Measurements from ENCODE around the gene TBC1D2B. TPM values are rescaled to one million over a fixed set of nuclear protein-coding genes. Genes with fewer than 3 reads are reported as not detected.

TBC1D2B gene
- total and polyA plus RNA-seq, 11 donors = 5.1 to 45.2 (median 10.1) TPM

DNA sequence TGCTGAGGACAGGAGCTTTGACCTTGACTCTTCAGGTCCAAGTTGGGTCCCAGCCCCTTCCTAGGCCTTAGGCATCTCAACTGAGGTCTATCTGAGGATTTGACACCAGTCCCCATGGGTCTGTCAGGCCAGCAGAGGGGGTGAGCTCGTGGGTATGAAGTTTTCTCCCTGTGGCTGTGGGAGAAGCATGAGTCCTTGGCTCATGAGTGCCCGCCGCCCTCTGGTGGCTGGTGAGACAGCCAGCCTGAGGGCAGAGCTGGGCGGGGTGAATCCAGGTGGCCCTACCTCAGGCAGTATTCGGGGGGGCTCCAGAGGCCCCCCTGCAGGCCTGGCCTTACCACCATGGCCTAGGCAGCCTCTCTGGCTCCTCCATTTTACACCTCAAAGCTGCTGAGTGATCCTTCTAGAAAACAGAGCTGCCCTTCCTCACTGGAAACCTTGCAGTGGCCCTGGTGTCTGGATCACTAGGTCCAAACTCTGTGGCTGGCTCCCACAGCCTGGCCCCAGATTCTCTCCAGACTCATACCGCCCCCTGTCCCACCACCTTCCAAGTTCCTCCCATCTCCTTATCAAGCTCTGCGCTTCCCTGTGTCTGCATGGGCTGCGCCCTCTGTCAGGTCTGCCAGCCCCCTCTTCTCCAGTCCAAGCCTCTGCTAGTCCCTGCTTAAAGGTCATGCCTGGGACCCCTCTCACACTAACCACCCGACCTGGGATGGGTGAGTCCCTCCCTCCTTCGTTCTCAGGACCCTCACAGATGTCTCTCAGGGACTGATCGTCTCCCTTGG lies 31.0 kb upstream of the TBC1D2B start:
- TF ChIP-seq, protein P1, sequence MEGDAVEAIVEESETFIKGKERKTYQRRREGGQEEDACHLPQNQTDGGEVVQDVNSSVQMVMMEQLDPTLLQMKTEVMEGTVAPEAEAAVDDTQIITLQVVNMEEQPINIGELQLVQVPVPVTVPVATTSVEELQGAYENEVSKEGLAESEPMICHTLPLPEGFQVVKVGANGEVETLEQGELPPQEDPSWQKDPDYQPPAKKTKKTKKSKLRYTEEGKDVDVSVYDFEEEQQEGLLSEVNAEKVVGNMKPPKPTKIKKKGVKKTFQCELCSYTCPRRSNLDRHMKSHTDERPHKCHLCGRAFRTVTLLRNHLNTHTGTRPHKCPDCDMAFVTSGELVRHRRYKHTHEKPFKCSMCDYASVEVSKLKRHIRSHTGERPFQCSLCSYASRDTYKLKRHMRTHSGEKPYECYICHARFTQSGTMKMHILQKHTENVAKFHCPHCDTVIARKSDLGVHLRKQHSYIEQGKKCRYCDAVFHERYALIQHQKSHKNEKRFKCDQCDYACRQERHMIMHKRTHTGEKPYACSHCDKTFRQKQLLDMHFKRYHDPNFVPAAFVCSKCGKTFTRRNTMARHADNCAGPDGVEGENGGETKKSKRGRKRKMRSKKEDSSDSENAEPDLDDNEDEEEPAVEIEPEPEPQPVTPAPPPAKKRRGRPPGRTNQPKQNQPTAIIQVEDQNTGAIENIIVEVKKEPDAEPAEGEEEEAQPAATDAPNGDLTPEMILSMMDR (IDR thresholded peaks at IDR 0.05) = peak; percentile 90 to 98 (median 93)
- TF ChIP-seq POLR2A (IDR thresholded peaks at IDR 0.05) = no peak
- no peaks in the 10 kb centered on the region for H3K36me3 ChIP-seq
- H3K27ac ChIP-seq = no peak overlapping the region
- DNase-seq (peak; percentile 82 to 93 (median 86)), ATAC-seq (peak; percentile 65 to 90 (median 89))
- no peaks in the 10 kb centered on the region for H3K9me3 ChIP-seq
- WGBS, 4 donors = 43 to 46% (median 44%) methylated on average over 11 of the region's 11 CpGs
- intact Hi-C loops (cut with DNase I) = loop anchor here (1.0 to 10.0 kb wide), 7 partner anchors 104 to 150 kb away; no protein-coding TSS in a partner anchor
- peaks cover 0 to 28% (median 0%) of the 10 kb centered on the region in 12 donors for H3K4me1 ChIP-seq
- H3K4me3 ChIP-seq = no peak overlapping the region
- H3K27me3 ChIP-seq = no peaks in the 10 kb centered on the region

DNA sequence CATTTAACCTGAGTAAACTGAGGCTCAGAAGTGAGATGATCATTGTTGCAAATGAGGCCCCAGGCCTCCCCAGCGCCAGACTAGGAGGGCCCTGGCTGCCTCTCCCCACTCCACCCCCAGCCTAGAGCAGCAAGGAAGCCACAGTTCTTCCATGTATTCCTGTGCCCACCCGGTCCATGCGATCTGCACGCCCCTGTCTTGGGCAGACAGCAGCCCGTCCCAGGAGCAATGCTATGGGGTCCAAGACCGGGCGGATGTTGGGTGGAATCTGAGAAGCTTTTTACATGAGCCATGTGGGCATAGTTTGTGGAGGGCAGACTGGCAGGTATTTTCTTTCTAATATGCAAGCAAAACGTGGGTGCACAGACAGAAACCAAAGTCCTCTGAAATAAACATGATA lies 30.0 kb upstream of the TBC1D2B start:
- ATAC-seq (no peak), DNase-seq (peak in 1 of 5 donors; percentile 18)
- H3K4me3 ChIP-seq = no peak overlapping the region
- no peaks in the 10 kb centered on the region for H3K36me3 ChIP-seq
- intact Hi-C loops (cut with DNase I) = loop anchor here in 3 of 10 donors (5.0 to 10.0 kb wide), 2 partner anchors 103 to 105 kb away; no protein-coding TSS in a partner anchor
- TF ChIP-seq POLR2A (IDR thresholded peaks at IDR 0.05) = no peak
- TF ChIP-seq, protein P1 (IDR thresholded peaks at IDR 0.05) = no peak
- H3K4me1 ChIP-seq = peaks cover 0 to 37% (median 0%) of the 10 kb centered on the region in 12 donors
- 93 to 100% (median 96%) methylated on average over 4 to 8 of the region's 8 CpGs for WGBS, 4 donors
- no peaks in the 10 kb centered on the region for H3K27me3 ChIP-seq
- H3K9me3 ChIP-seq = no peaks in the 10 kb centered on the region
- H3K27ac ChIP-seq = no peak overlapping the region

GRCh38 chr15:78105476-78106241 lies 28.1 kb upstream of the TBC1D2B start:
- no peak overlapping the region for H3K4me3 ChIP-seq
- 88 to 92% (median 90%) methylated on average over 13 to 16 of the region's 16 CpGs for WGBS, 4 donors
- DNase-seq (no peak), ATAC-seq (no peak)
- intact Hi-C loops (cut with DNase I) = loop anchor here in 3 of 10 donors (5.0 to 10.0 kb wide), 2 partner anchors 101 to 103 kb away; no protein-coding TSS in a partner anchor
- no peak for TF ChIP-seq POLR2A (IDR thresholded peaks at IDR 0.05)
- TF ChIP-seq, protein P1 (IDR thresholded peaks at IDR 0.05) = no peak
- no peaks in the 10 kb centered on the region for H3K9me3 ChIP-seq
- H3K27ac ChIP-seq = no peak overlapping the region
- no peaks in the 10 kb centered on the region for H3K27me3 ChIP-seq
- peaks cover 0 to 37% (median 0%) of the 10 kb centered on the region in 12 donors for H3K4me1 ChIP-seq
- no peaks in the 10 kb centered on the region for H3K36me3 ChIP-seq

Data from heart left ventricle (tissue), 16 donors.